Memory B cell (primary cell): ENCODE measurements around the gene CPNE2.
"Not testable (repeated sequence)": the region's sequence is repeated elsewhere in the genome, so short reads cannot be mapped to it uniquely, and the experiment has no call there.

Experiments used
- ATAC-seq: fragments of 150-1000 bp; cut with Tn5 transposase; 2 replicates; pipeline ENCODE4 v1.10.0; 2021; ENCODE audit warnings: low read depth, mild to moderate bottlenecking, moderate library complexity
- DNase-seq, 2 donors: peaks; one replicate each; pipeline ENCODE4 v3.0.0; 2022; ENCODE audit warnings: low spot score in 2 of 2
- H3K27ac Mint-ChIP-seq: one replicate; pipeline ENCODE4 v1.8.0; 2022; ENCODE audit warnings: mild to moderate bottlenecking, moderate library complexity, mixed read lengths
- H3K27me3 Mint-ChIP-seq: one replicate; pipeline ENCODE4 v1.8.0; 2022; ENCODE audit warnings: mixed read lengths
- H3K36me3 Mint-ChIP-seq: one replicate; pipeline ENCODE4 v1.8.0; 2022; ENCODE audit warnings: mild to moderate bottlenecking, mixed read lengths
- H3K4me1 Mint-ChIP-seq: one replicate; pipeline ENCODE4 v1.8.0; 2022; ENCODE audit warnings: mixed read lengths
- H3K4me3 Mint-ChIP-seq: one replicate; pipeline ENCODE4 v1.8.0; 2022; ENCODE audit warnings: mild to moderate bottlenecking, moderate library complexity, mixed read lengths
- H3K9me3 Mint-ChIP-seq: one replicate; pipeline ENCODE4 v1.8.0; 2022; ENCODE audit warnings: mixed read lengths

CPNE2 gene

DNA sequence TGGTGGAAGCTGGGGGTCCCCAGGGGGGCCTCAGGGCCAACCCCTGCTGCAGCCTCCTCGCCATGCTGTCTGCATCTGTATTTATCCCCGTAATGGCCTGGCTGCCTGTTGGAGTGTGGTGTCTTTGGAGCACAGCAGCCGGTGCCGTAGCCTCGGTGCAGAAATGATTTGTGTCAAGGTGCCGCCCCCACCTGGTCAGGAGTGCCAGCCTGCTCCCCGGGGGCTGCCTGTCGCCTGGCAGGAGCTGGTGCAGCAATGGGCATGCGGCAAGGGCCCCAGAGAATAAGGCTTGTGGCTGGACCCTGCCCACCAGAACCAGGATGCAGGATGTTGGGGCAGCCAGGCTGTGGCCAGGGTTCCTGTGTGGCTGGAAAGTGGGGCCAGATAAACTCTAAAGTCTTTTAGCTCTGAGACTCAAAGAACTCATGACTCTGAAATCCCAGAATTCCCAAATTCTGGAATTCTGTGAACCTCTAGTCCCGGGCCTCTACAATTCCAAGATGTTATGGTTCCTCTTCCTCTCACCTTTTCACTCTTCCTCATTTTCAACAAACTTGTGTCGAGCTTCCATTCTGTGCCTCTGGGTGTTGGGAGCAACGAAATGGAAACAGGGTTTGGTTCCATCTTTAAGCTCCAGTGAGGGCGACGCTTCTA, 5.9 kb downstream of the CPNE2 start:
- Mint-ChIP-seq H3K27ac (no peak overlapping the region), H3K27me3 (peaks cover 7% of the 10 kb centered on the region), H3K4me1 (peaks cover 4% of the 10 kb centered on the region), H3K4me3 (no peak overlapping the region), H3K36me3 (no peaks in the 10 kb centered on the region), H3K9me3 (no peaks in the 10 kb centered on the region)
- DNase-seq (no peak), ATAC-seq (no peak)

DNA sequence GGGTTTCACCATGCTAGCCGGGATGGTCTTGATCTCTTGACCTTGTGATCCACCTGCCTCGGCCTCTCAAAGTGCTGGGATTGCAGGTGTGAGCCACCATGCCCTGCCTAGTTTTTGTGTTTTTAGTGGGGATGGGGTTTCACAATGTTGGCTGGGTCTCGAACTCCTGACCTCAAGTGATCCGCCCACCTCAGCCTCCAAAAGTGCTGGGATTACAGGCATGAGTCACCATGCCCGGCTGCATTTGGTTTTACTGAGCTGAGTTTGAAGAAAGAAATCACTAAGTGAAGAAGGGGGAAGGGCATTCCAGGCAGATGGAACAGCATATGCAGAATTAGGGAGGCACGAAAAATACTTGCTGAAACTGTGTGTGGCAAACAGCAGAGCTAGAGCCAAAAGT, 7.6 kb downstream of the CPNE2 start:
- H3K36me3 Mint-ChIP-seq, H3K4me3 Mint-ChIP-seq, H3K27ac Mint-ChIP-seq, H3K9me3 Mint-ChIP-seq, DNase-seq, H3K4me1 Mint-ChIP-seq, ATAC-seq, H3K27me3 Mint-ChIP-seq: not testable (repeated sequence)

- H3K27ac Mint-ChIP-seq, result no peak overlapping the region
- DNase-seq, result no peak
- no peak for ATAC-seq
- H3K9me3 Mint-ChIP-seq, result no peaks in the 10 kb centered on the region
- peaks cover 7% of the 10 kb centered on the region for H3K27me3 Mint-ChIP-seq
- H3K4me3 Mint-ChIP-seq, result no peak overlapping the region
- H3K4me1 Mint-ChIP-seq, result peaks cover 4% of the 10 kb centered on the region
- H3K36me3 Mint-ChIP-seq, result no peaks in the 10 kb centered on the region
These were observed 8.1 kb downstream of the CPNE2 start for GRCh38 chr16:57100445-57100844.

GRCh38 chr16:57102888-57103851, 10.8 kb downstream of the CPNE2 start:
- no peak for ATAC-seq

DNA sequence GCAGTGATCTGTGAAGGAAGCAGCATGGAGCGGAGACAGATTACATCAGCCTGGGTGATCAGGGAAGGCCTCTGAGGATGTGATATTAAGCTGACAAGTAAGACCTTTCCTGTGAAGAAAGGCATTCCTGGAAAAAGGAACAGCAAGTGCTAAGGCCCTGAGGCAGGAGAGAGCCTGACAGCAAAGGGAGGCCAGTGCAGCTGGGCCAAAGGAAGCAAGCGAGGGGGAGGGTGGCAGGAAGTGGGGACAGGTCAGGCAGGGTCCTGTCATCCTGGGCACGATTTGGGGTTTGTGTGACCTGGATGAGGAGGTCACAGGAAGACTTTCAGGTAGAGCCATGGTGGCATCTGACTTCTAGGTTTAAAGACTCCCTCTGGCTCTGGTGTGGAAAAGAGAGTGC, 12.3 kb downstream of the CPNE2 start:
- Mint-ChIP-seq H3K4me3 (no peak overlapping the region), H3K4me1 (peaks cover 2% of the 10 kb centered on the region), H3K27ac (peak overlapping the region; percentile 64), H3K27me3 (no peaks in the 10 kb centered on the region), H3K36me3 (no peaks in the 10 kb centered on the region), H3K9me3 (no peaks in the 10 kb centered on the region)
- DNase-seq (no peak), ATAC-seq (no peak)

More at GRCh38 chr16:57102888-57103851, 10.8 kb downstream of the CPNE2 start:
- no peaks in the 10 kb centered on the region for H3K36me3 Mint-ChIP-seq
- peaks cover 4% of the 10 kb centered on the region for H3K4me1 Mint-ChIP-seq
- H3K27me3 Mint-ChIP-seq, result peaks cover 3% of the 10 kb centered on the region
- no peaks in the 10 kb centered on the region for H3K9me3 Mint-ChIP-seq
- no peak for DNase-seq
- no peak overlapping the region for H3K4me3 Mint-ChIP-seq
- no peak overlapping the region for H3K27ac Mint-ChIP-seq

- Mint-ChIP-seq H3K4me3 (no peak overlapping the region), H3K9me3 (no peaks in the 10 kb centered on the region), H3K4me1 (peaks cover 2% of the 10 kb centered on the region), H3K36me3 (no peaks in the 10 kb centered on the region), H3K27me3 (no peaks in the 10 kb centered on the region), H3K27ac (no peak overlapping the region)
- DNase-seq (no peak), ATAC-seq (no peak)
These were observed 12.8 kb downstream of the CPNE2 start for GRCh38 chr16:57105184-57105583.

DNA sequence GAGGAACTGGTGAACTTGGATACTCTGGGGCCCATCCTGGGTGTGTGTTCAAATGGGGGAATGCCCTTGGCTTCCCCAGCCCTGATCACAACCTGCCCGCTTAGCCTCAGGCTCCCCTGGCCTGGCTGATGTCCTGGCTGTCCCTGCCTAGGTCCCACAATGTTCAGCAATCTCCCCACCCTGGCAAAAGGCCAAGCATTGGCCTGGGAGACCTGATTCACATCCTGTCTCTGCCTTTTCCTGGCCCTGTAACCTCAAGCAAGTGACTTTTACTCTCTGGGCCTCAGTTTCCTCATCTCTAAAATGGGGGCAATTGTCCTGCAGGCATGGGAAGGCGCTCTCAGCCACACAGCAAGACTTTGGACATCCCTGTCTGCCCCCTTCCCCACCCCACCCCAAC, 14.4 kb downstream of the CPNE2 start:
- ATAC-seq (no peak), DNase-seq (no peak)
- Mint-ChIP-seq H3K9me3 (no peaks in the 10 kb centered on the region), H3K27me3 (peaks cover 2% of the 10 kb centered on the region), H3K4me1 (peaks cover 2% of the 10 kb centered on the region), H3K4me3 (no peak overlapping the region), H3K36me3 (no peaks in the 10 kb centered on the region), H3K27ac (no peak overlapping the region)

- no peaks in the 10 kb centered on the region for H3K36me3 Mint-ChIP-seq
- peaks cover 2% of the 10 kb centered on the region for H3K4me1 Mint-ChIP-seq
- ATAC-seq (no peak), DNase-seq (no peak)
- no peak overlapping the region for H3K4me3 Mint-ChIP-seq
- H3K27ac Mint-ChIP-seq, result no peak overlapping the region
- peaks cover 2% of the 10 kb centered on the region for H3K27me3 Mint-ChIP-seq
- no peaks in the 10 kb centered on the region for H3K9me3 Mint-ChIP-seq
These were observed 15.0 kb downstream of the CPNE2 start for GRCh38 chr16:57107321-57107922.

DNA sequence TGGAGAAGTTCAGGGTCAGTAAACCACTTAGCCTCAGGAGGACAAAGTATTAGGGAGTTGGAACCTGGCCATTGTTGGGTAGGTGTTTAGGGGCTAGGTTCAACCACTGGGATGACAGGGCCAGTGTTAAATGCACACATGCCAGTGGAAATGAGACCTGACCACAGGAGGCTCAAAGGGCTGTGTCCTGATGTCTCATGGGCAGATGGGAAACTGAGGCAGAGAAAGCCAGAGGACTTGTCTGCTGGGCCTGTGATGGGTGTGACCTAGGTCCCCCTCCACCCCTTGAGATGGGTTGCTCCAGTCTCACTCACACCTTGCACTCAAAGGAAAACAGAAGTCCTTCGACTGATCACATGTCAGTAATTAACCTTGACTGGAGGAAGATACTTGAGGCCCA, 16.0 kb downstream of the CPNE2 start:
- no peaks in the 10 kb centered on the region for H3K9me3 Mint-ChIP-seq
- no peak for ATAC-seq
- H3K27me3 Mint-ChIP-seq, result peaks cover 2% of the 10 kb centered on the region
- DNase-seq, result no peak
- peaks cover 2% of the 10 kb centered on the region for H3K4me1 Mint-ChIP-seq
- H3K27ac Mint-ChIP-seq, result no peak overlapping the region
- H3K36me3 Mint-ChIP-seq, result no peaks in the 10 kb centered on the region
- H3K4me3 Mint-ChIP-seq, result no peak overlapping the region

DNA sequence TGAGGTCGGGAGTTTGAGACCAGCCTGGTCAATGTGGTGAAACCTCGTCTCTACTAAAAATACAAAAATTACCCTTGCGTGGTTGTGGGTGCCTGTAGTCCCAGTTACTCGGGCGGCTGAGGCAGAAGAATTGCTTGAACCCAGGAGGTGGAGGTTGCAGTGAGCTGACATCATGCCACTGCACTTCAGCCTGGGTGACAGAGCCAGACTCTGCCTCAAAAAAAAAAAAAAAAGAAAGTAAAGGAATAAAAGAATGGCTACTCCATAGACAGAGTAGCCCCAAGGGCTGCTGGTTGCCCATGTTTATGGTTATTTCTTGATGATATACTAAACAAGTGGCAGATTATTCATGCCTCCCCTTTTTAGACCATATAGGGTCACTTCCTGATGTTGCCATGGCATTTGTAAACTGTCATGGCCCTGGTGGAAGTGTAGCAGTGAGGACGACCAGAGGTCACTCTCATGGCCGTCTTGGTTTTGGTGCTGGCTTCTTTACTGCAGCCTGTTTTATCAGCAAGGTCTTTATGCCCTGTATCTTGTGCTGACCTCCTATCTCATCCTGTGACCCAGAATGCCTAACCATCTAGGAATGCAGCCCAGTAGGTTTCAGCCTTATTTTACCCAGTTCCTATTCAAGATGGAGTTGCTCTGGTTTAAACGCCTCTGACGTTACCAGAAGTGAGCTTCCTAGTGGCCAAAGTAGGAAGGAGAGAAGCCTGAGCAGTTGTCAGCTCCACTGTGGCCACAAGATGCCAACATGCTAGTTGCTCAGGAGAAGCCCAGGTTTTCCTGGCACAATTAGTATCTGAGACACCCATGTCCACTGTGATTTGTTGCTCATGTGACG, 17.1 kb downstream of the CPNE2 start:
- H3K4me1 Mint-ChIP-seq, ATAC-seq, DNase-seq, H3K27ac Mint-ChIP-seq, H3K9me3 Mint-ChIP-seq, H3K27me3 Mint-ChIP-seq, H3K36me3 Mint-ChIP-seq, H3K4me3 Mint-ChIP-seq: not testable (repeated sequence)

GRCh38 chr16:57110937-57111336, 18.6 kb downstream of the CPNE2 start:
- H3K4me1 Mint-ChIP-seq, result peaks cover under 1% of the 10 kb centered on the region
- H3K36me3 Mint-ChIP-seq, result no peaks in the 10 kb centered on the region
- H3K4me3 Mint-ChIP-seq, result no peak overlapping the region
- peaks cover 2% of the 10 kb centered on the region for H3K27me3 Mint-ChIP-seq
- H3K27ac Mint-ChIP-seq, result no peak overlapping the region
- no peaks in the 10 kb centered on the region for H3K9me3 Mint-ChIP-seq
- ATAC-seq, result no peak
- no peak for DNase-seq

- peaks cover 3% of the 10 kb centered on the region for H3K4me1 Mint-ChIP-seq
- peaks cover 4% of the 10 kb centered on the region for H3K27me3 Mint-ChIP-seq
- no peak overlapping the region for H3K27ac Mint-ChIP-seq
- H3K9me3 Mint-ChIP-seq, result no peaks in the 10 kb centered on the region
- DNase-seq, result no peak
- no peak overlapping the region for H3K4me3 Mint-ChIP-seq
- no peak for ATAC-seq
- no peaks in the 10 kb centered on the region for H3K36me3 Mint-ChIP-seq
These were observed 19.0 kb downstream of the CPNE2 start for GRCh38 chr16:57111420-57111819.

- ATAC-seq, result no peak
- no peak overlapping the region for H3K27ac Mint-ChIP-seq
- no peak for DNase-seq
- H3K9me3 Mint-ChIP-seq, result no peaks in the 10 kb centered on the region
- H3K36me3 Mint-ChIP-seq, result no peaks in the 10 kb centered on the region
- H3K27me3 Mint-ChIP-seq, result peaks cover 4% of the 10 kb centered on the region
- no peak overlapping the region for H3K4me3 Mint-ChIP-seq
- H3K4me1 Mint-ChIP-seq, result peaks cover 3% of the 10 kb centered on the region
These were observed 20.1 kb downstream of the CPNE2 start for GRCh38 chr16:57112403-57113041.
